Activated naive CD4-positive, alpha-beta T cell treated with anti-CD3 and anti-CD28 coated beads, Interleukin-2, amount 50 U/mL, for 24 hours (primary cell): Measurements from ENCODE around the gene KCTD8.
"Not testable (repeated sequence)": the region's sequence is repeated elsewhere in the genome, so short reads cannot be mapped to it uniquely, and the experiment has no call there.

Source experiments
- H3K27ac Mint-ChIP-seq: one replicate; pipeline ENCODE4 v1.8.0; 2021; ENCODE audit warnings: mild to moderate bottlenecking, mixed read lengths
- H3K27me3 Mint-ChIP-seq: one replicate; pipeline ENCODE4 v1.8.0; 2021; ENCODE audit warnings: mixed read lengths
- H3K36me3 Mint-ChIP-seq: one replicate; pipeline ENCODE4 v1.8.0; 2021; ENCODE audit warnings: mixed read lengths
- H3K4me1 Mint-ChIP-seq: one replicate; pipeline ENCODE4 v1.8.0; 2021; ENCODE audit warnings: mixed read lengths
- H3K4me3 Mint-ChIP-seq: one replicate; pipeline ENCODE4 v1.8.0; 2021; ENCODE audit warnings: mild to moderate bottlenecking, mixed read lengths
- H3K9me3 Mint-ChIP-seq: one replicate; pipeline ENCODE4 v1.8.0; 2021; ENCODE audit warnings: mixed read lengths

The KCTD8 gene

DNA sequence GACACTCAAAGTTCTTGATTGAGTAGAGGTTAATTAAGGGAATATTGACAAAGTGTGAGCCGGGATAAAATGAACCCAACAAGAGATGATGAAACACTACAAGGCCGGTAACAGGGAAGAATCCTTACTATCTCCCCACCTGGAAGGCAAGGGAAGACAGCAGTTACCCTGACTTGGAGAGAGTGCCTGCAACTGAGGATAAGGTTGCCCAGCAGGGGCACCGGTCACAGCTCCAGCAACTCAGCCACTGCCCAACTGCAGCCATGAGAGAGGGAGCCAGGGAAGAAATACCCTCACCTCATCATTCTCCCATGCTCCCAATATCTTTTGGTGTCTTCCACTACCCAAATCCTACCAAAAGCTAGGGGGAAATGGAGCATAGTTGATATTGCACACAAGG, 212.7 kb downstream of the KCTD8 start:
- Mint-ChIP-seq H3K4me1 (no peaks in the 10 kb centered on the region), H3K36me3 (no peaks in the 10 kb centered on the region), H3K4me3 (no peak overlapping the region), H3K27ac (no peak overlapping the region), H3K9me3 (peaks cover 4% of the 10 kb centered on the region), H3K27me3 (no peaks in the 10 kb centered on the region)

DNA sequence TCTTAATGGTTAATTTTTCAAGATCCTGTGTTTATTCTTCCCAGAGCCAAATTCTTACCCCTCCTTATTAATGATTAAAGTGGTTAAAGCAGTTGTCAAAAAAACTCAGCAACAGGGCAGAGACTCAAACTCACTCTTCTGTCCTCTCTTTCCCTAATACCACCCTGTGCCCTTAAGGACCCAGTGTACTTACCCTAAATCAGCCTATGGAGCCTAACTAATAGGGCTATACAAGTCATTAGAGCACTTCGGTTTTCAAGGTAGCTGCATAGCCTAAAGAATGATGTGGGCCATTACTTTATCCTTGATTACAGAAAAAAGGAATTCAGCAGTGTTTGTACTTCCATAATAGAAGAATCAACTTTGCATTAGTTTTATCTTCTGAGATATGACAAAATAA, 216.3 kb downstream of the KCTD8 start:
- no peaks in the 10 kb centered on the region for H3K27me3 Mint-ChIP-seq
- H3K27ac Mint-ChIP-seq: no peak overlapping the region
- H3K9me3 Mint-ChIP-seq: peaks cover 9% of the 10 kb centered on the region
- no peaks in the 10 kb centered on the region for H3K4me1 Mint-ChIP-seq
- no peak overlapping the region for H3K4me3 Mint-ChIP-seq
- no peaks in the 10 kb centered on the region for H3K36me3 Mint-ChIP-seq

DNA sequence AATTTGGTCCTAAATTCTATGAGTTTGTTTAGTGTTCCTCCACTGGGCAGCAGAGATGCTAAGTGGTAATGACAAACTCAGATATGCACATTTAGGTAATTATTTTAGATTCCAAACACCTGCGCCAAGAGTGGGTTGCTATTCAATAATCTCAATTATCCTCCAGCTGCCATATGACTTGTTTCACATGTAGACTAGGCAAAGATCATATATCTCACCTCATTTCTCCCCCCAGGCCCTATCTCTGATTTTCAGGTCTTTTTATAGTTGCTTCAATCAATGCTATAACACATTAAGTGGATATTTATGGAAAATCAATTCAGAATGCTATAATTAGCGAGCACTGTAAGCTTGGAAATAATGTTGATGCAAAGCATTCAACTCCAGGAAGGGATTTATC, 217.6 kb downstream of the KCTD8 start:
- Mint-ChIP-seq H3K27ac (no peak overlapping the region), H3K4me3 (no peak overlapping the region), H3K36me3 (no peaks in the 10 kb centered on the region), H3K27me3 (no peaks in the 10 kb centered on the region), H3K9me3 (peaks cover 9% of the 10 kb centered on the region), H3K4me1 (no peaks in the 10 kb centered on the region)

DNA sequence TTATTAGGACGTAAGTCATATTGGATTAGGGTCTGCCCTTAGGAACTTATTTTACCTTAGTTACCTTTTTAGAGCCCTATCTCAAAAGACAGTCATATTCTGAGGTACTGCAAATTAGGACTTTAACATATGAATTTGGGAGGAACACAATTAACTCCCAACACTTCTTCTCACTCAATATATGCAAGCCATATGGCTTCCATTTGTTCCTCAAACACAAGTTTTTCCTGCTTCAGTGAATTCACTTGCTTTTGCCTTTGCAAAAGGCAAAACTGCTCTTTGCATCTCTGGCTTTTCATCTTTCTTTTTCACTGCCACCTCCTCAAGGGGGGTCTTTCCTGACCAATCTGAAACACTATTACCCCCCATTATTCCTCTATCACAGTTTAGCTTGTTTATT, 220.3 kb downstream of the KCTD8 start:
- Mint-ChIP-seq H3K36me3 (no peaks in the 10 kb centered on the region), H3K4me1 (no peaks in the 10 kb centered on the region), H3K4me3 (no peak overlapping the region), H3K9me3 (peaks cover 16% of the 10 kb centered on the region), H3K27me3 (no peaks in the 10 kb centered on the region), H3K27ac (no peak overlapping the region)

DNA sequence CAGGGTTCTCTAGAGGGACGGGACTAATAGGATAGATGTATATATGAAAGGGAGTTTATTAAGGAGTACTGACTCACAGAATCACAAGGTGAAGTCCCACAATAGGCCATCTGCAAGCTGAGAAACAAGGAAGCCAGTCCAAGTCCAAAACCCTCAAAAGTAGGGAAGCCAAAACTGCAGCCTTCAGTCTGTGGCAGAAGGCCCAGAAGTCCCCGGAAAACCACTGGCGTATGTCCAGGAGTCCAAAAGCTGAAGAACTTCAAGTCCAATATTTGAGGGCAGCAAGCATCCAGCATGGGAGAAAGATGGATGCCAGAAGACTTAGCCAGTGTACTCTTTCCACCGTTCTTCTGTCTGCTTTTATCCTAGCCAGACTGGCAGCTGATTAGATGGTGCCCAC, 227.2 kb downstream of the KCTD8 start:
- Mint-ChIP-seq H3K27ac (no peak overlapping the region), H3K4me3 (no peak overlapping the region), H3K9me3 (peaks cover 6% of the 10 kb centered on the region), H3K36me3 (no peaks in the 10 kb centered on the region), H3K4me1 (no peaks in the 10 kb centered on the region), H3K27me3 (no peaks in the 10 kb centered on the region)

DNA sequence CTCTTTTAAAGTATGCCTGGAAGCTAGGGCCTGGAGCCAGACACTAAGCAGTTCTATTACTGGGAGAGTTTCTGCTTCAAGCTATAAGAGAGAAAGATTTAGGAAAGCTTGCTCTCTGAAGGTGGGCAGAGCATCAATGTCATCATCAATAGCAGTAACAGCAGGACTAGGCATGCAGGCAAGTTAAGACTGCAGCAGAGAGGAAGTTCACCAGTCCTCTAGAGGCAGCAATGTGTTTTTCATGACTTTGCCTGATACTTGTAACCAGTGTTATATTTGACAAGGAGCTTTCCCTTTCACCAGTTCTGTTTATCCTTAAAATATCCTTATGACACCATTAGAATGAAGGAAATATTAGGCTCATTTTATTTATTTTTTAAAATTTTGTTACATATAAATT, 237.9 kb downstream of the KCTD8 start:
- peaks cover 4% of the 10 kb centered on the region for H3K9me3 Mint-ChIP-seq
- no peaks in the 10 kb centered on the region for H3K27me3 Mint-ChIP-seq
- no peak overlapping the region for H3K27ac Mint-ChIP-seq
- H3K36me3 Mint-ChIP-seq: no peaks in the 10 kb centered on the region
- H3K4me3 Mint-ChIP-seq: no peak overlapping the region
- H3K4me1 Mint-ChIP-seq: no peaks in the 10 kb centered on the region

DNA sequence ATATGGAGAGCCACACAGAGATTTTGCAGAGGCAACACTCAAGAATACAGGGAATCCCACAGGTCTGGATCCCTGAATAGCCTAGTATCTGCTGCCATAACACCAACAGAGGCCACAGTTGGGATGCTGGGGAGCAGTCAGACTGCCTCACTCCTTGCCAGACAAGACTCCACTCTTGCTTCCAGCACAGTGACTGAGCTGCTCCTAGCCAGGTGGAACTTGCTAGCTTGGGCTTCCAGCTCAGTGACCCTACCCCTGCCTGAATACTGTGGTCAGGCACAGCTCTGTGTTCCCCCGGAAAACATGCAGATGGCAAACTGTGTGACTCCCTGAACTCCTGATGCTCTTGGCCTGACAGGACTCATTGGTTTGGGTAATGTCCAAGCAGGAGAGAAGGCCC, 251.8 kb downstream of the KCTD8 start:
- H3K9me3 Mint-ChIP-seq: peaks cover 28% of the 10 kb centered on the region
- H3K4me1 Mint-ChIP-seq: no peaks in the 10 kb centered on the region
- no peaks in the 10 kb centered on the region for H3K27me3 Mint-ChIP-seq
- no peak overlapping the region for H3K4me3 Mint-ChIP-seq
- H3K27ac Mint-ChIP-seq: no peak overlapping the region
- no peaks in the 10 kb centered on the region for H3K36me3 Mint-ChIP-seq

DNA sequence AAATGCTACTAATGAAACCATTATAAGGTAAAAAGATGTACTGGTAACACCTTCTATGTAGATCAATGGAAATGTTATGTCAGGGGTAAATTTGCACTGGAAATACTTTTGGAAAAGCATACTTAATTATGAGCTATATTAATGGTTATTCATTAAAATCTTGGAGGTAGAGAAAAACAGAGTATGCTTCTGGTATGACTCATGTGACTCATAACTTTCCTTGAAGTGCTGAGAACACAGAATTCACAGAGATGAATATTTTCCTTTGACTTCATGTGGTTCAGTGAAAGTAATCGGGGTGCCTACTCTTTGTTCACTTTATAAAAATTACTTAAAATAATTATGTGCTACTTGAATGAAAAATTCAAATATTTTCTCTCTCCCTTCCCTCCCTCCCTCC, 254.2 kb downstream of the KCTD8 start:
- H3K9me3 Mint-ChIP-seq: peaks cover 12% of the 10 kb centered on the region
- no peaks in the 10 kb centered on the region for H3K36me3 Mint-ChIP-seq
- no peak overlapping the region for H3K4me3 Mint-ChIP-seq
- H3K27me3 Mint-ChIP-seq: no peaks in the 10 kb centered on the region
- no peak overlapping the region for H3K27ac Mint-ChIP-seq
- H3K4me1 Mint-ChIP-seq: no peaks in the 10 kb centered on the region

DNA sequence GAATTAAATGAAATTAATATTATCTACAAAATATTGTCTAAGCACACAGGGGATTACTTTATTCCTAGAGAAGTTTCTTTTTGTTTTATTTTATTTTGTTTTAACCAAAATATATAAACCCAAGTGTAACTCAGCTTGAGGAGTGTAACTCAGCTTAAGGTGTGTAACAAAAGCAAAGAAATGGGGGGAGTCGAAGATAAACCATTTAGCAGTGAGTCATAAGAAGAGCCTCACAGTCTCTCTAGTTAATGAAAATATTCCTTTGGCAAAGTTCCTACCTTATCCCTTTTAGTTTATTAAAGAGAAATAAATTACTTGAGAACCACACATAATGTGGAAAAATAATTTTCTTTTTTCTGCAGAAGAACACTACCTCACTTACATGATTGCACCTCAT, 261.8 kb downstream of the KCTD8 start:
- no peaks in the 10 kb centered on the region for H3K36me3 Mint-ChIP-seq
- H3K27ac Mint-ChIP-seq: no peak overlapping the region
- no peaks in the 10 kb centered on the region for H3K27me3 Mint-ChIP-seq
- H3K4me1 Mint-ChIP-seq: no peaks in the 10 kb centered on the region
- peaks cover 4% of the 10 kb centered on the region for H3K9me3 Mint-ChIP-seq
- H3K4me3 Mint-ChIP-seq: no peak overlapping the region

DNA sequence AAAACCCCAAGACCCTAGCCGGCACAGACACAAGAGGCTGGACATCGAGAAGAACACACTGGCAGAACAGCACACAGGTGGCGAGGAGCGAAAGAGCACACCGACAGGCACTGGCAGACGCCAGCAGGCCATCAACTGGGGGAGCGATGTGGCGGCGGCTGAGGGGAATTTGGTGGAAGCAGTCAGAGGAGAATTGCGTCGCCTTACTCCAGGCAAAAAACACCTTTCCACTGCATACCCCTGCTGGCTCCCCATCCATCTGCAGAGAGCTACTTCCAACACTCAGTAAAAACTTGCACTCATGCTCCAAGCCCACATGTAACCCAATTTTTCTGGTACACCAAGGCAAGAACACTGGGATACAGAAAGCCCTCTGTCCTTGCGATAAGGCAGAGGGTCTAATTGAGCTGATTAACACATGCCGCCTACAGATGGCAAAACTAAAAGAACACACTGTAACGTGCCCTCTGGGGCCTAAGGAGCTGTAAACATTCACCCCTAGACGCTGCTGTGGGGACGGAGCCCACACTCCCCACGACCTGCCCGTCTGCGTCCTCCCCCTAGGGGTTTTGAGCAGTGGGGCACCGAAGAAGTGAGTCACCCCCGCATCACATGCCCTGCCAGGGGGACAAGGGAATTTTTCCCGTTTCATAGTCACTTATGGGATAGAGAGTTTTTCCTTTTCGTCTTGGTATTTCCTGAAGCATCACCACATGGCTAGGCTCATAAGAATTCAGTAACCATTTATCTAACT, 262.3 kb downstream of the KCTD8 start:
- Mint-ChIP-seq H3K9me3 (peaks cover 4% of the 10 kb centered on the region), H3K4me3 (no peak overlapping the region), H3K36me3 (no peaks in the 10 kb centered on the region), H3K27ac (no peak overlapping the region), H3K4me1 (no peaks in the 10 kb centered on the region), H3K27me3 (no peaks in the 10 kb centered on the region)

DNA sequence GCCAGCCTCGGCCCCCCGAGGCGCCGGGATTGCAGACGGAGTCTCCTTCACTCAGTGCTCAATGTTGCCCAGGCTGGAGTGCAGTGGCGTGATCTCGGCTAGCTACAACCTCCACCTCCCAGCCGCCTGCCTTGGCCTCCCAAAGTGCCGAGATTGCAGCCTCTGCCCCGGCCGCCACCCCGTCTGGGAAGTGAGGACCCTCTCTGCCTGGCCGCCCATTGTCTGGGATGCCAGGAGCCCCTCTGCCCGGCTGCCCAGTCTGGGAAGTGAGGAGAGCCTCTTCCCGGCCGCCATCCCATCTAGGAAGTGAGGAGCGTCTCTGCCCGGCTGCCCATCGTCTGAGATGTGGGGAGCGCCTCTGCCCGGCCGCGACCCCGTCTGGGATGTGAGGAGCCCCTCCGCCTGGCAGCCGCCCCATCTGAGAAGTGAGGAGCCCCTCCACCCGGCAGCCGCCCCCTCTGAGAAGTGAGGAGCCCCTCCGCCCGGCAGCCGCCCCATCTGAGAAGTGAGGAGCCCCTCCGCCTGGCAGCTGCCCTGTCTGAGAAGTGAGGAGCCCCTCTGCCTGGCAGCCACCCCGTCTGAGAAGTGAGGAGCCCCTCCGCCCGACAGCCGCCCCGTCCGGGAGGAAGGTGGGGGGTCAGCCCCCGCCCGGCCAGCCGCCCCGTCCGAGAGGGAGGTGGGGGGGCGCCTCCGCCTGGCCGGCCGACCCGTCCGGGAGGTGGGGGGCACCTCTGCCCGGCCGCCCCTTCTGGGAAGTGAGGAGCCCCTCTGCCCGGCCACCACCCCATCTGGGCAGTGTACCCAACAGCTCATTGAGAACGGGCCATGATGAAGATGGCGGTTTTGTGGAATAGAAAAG, 266.9 kb downstream of the KCTD8 start:
- H3K4me3 Mint-ChIP-seq, H3K4me1 Mint-ChIP-seq, H3K27me3 Mint-ChIP-seq, H3K27ac Mint-ChIP-seq, H3K36me3 Mint-ChIP-seq, H3K9me3 Mint-ChIP-seq: not testable (repeated sequence)

DNA sequence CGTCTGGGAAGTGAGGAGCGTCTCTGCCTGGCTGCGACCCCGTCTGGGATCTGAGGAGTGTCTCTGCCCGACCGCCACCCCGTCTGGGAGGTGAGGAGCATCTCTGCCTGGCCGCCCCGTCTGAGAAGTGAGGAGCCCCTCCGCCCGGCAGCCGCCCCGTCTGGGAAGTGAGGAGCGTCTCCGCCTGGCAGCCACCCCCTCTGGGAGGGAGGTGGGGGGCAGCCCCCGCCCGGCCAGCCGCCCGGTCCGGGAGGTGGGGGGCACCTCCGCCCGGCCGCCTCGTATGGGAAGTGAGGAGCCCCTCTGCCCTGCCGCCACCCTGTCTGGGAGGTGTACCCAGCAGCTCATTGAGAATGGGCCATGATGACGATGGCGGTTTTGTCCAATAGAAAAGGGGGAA, 280.8 kb downstream of the KCTD8 start:
- H3K9me3 Mint-ChIP-seq, H3K36me3 Mint-ChIP-seq, H3K27me3 Mint-ChIP-seq, H3K27ac Mint-ChIP-seq, H3K4me3 Mint-ChIP-seq, H3K4me1 Mint-ChIP-seq: not testable (repeated sequence)

DNA sequence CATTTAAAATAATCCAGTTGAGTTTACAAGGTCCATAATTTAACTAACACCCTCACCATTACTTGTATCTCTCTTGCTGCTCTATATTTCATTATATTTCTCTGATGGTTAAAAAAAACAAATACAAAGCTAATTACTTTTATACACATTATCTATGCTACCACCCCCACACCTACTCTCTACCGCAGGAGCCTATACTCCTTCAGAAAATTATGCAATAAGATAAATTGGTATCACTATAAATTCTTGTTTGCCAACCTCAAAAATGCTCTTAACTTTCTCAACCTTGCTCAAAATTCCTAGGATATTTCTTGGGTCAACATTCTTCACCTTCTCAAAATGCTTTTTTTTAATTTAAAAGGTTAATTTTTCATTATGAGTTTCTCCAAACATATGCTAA, 282.7 kb downstream of the KCTD8 start:
- no peaks in the 10 kb centered on the region for H3K36me3 Mint-ChIP-seq
- no peak overlapping the region for H3K4me3 Mint-ChIP-seq
- H3K9me3 Mint-ChIP-seq: no peaks in the 10 kb centered on the region
- H3K4me1 Mint-ChIP-seq: no peaks in the 10 kb centered on the region
- H3K27me3 Mint-ChIP-seq: no peaks in the 10 kb centered on the region
- H3K27ac Mint-ChIP-seq: no peak overlapping the region

DNA sequence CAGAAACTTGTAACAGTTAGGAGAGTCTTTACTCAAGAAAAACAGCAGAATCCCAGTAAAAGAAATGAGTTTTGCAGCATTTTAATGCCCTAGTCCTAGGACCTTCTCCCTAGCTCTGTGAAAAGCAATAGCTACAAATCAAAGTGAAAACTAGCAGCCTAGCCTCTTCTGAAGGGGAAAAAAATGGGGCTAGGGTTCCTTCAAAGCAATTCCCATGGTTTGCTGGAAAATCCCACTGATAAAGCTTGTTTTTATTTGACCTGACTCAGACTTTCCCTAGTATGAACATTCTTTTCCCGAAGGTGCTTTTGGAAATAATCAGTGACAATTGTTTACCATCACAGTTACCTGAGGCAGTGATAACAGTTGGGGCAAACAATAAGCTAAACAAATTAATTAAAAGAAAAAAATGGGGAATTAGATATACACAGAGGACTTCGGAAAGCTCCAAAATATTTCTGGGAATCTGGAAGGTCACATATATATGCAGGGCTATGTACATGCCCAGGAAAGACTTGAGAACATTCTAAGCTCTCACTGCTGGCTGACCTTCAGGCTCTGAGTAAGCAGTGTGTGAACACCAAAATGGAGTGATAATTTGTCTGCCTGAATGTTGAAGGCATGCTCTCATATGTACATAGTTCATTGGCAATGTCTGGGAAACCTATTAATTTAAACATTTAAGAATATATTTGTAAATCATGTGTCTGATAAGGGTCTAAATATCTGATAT, 285.9 kb downstream of the KCTD8 start:
- no peaks in the 10 kb centered on the region for H3K36me3 Mint-ChIP-seq
- H3K9me3 Mint-ChIP-seq: no peaks in the 10 kb centered on the region
- no peaks in the 10 kb centered on the region for H3K27me3 Mint-ChIP-seq
- no peak overlapping the region for H3K27ac Mint-ChIP-seq
- no peaks in the 10 kb centered on the region for H3K4me1 Mint-ChIP-seq
- no peak overlapping the region for H3K4me3 Mint-ChIP-seq

DNA sequence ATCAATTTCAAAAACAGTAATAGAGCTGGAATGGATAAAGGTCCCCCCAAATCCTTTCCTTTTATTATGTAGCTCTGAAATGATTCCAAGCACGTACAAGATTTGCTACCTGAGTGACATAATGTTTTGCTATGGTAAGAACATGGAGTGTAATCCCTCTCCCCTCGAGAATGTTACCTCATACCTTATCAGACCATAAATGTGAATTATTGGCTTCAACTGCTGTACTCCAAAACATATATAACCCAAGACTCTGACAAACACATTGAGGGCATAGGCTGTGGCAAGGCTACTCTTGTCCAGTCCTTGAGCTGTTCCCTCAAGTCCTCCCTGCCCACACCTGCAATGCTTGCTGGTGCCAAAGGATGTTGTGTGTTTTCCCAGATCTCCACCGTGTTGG, 286.9 kb downstream of the KCTD8 start:
- H3K27ac Mint-ChIP-seq: no peak overlapping the region
- H3K4me1 Mint-ChIP-seq: no peaks in the 10 kb centered on the region
- no peaks in the 10 kb centered on the region for H3K36me3 Mint-ChIP-seq
- H3K27me3 Mint-ChIP-seq: no peaks in the 10 kb centered on the region
- H3K4me3 Mint-ChIP-seq: no peak overlapping the region
- no peaks in the 10 kb centered on the region for H3K9me3 Mint-ChIP-seq

DNA sequence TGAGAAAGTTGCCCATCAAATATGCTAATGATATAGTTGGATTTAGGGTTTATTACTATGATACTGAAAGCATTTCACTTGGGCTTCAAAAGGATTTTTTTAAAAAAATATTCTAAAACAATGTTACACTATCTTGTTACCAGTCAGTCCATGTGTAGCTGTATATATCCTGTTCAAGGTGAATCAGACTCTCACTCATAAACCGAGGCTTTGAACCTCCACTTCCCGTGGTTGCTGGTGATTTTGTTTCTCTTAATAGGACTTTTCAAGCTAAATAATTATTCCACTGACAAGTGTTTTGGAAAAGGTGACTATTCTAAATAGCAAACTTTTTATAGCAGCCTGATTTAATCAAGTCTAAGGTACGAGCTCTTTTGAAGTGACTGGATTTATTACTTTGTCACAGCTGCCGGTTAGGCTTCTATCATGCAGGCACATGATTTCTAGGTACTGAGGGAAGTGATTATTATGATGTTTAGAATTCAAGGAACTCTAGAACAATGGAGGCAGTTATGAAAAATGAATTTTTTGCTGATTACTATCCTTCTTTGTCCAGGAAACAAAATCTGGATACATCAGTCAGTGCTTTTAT, 287.7 kb downstream of the KCTD8 start:
- no peaks in the 10 kb centered on the region for H3K27me3 Mint-ChIP-seq
- no peaks in the 10 kb centered on the region for H3K4me1 Mint-ChIP-seq
- H3K27ac Mint-ChIP-seq: no peak overlapping the region
- H3K4me3 Mint-ChIP-seq: no peak overlapping the region
- no peaks in the 10 kb centered on the region for H3K9me3 Mint-ChIP-seq
- no peaks in the 10 kb centered on the region for H3K36me3 Mint-ChIP-seq
